H1 (cell line): ENCODE results near the gene ALG2. TPM values are rescaled to one million over a fixed set of nuclear protein-coding genes. Genes with fewer than 3 reads are reported as not detected.

Experiments used
- CTCF ChIA-PET: fragments of 300-600 bp; sonication (Branson Sonifier 250); formaldehyde crosslinking; loops from one replicate; lab custom pipeline; 2021; ENCODE audit not compliant: partially characterized antibody; lab: Charles Lee
- POLR2A ChIA-PET: fragments of 300-600 bp; sonication (Branson Sonifier 250); formaldehyde crosslinking; loops from one replicate; lab custom pipeline; 2021; ENCODE audit warnings: inconsistent platforms; ENCODE audit not compliant: partially characterized antibody; lab: Charles Lee
- DNase-seq, 2 experiments: peaks; one replicate each; pipeline versions ENCODE4 v3.0.0 to v3.0.0-alpha.2; 2010 to 2022; ENCODE audit warnings: low spot score in 2 of 2, low read depth in 1 of 2, mixed read lengths in 1 of 2
- FAIRE-seq: peaks from 2 replicates; lab custom pipeline; 2011; peaks lifted over from hg19 to GRCh38; lab: Jason Lieb, UNC
- H2AFZ ChIP-seq: 2 replicates; pipeline ENCODE4 v1.8.1; 2012; ENCODE audit warnings: low read length, inconsistent platforms
- H2AK5ac ChIP-seq: 2 replicates; pipeline ENCODE4 v1.6.1; 2013; ENCODE audit warnings: low read depth, low read length
- H2BK120ac ChIP-seq: replicated peaks from 2 replicates; pipeline ENCODE3; 2013; ENCODE audit warnings: low read depth, low read length, inconsistent platforms
- H2BK12ac ChIP-seq: 2 replicates; pipeline ENCODE4 v1.6.1; 2013; ENCODE audit warnings: low read depth, low read length
- H2BK15ac ChIP-seq: 2 replicates; pipeline ENCODE4 v1.6.1; 2013; ENCODE audit warnings: low read length
- H2BK20ac ChIP-seq: 2 replicates; pipeline ENCODE4 v1.6.1; 2013; ENCODE audit warnings: low read length
- H2BK5ac ChIP-seq: 2 replicates; pipeline ENCODE4 v1.6.1; 2013; ENCODE audit warnings: low read depth, low read length
- H3K14ac ChIP-seq: 2 replicates; pipeline ENCODE4 v1.6.1; 2013; ENCODE audit warnings: inconsistent platforms; ENCODE audit not compliant: insufficient read length
- H3K18ac ChIP-seq: 2 replicates; pipeline ENCODE4 v1.6.1; 2013; ENCODE audit warnings: low read length; ENCODE audit errors: extremely low read depth
- H3K23ac ChIP-seq: 2 replicates; pipeline ENCODE4 v1.6.1; 2013; ENCODE audit warnings: inconsistent platforms; ENCODE audit not compliant: insufficient read length
- H3K23me2 ChIP-seq: 2 replicates; pipeline ENCODE4 v1.6.1; 2013; ENCODE audit warnings: low read depth, low read length
- H3K27ac ChIP-seq: 2 replicates; pipeline ENCODE4 v1.6.1; 2011; ENCODE audit warnings: low read depth, low read length, inconsistent platforms
- H3K27me3 ChIP-seq, 4 experiments: replicated peaks in 1 of 4; 1 replicate in 1 of 4; 2 replicates in 3 of 4; pipeline versions ENCODE4 v1.6.1 to v1.8.1; 2011 to 2013; ENCODE audit warnings: low read length in 3 of 4, mild to moderate bottlenecking in 3 of 4, inconsistent platforms in 2 of 4, mixed read lengths in 2 of 4, moderate library complexity in 1 of 4; ENCODE audit not compliant: control insufficient read depth in 3 of 4, insufficient read depth in 3 of 4; ENCODE audit errors: extremely low read depth in 1 of 4
- H3K36me3 ChIP-seq, 4 experiments: 2 replicates each; pipeline versions ENCODE4 v1.6.1 to v1.8.1; 2011 to 2013; ENCODE audit warnings: mild to moderate bottlenecking in 4 of 4, low read length in 3 of 4, moderate library complexity in 2 of 4, control low read depth in 1 of 4, inconsistent platforms in 1 of 4; ENCODE audit not compliant: insufficient read depth in 4 of 4, control insufficient read depth in 2 of 4
- H3K4ac ChIP-seq: replicated peaks from 2 replicates; pipeline ENCODE3; 2013; ENCODE audit warnings: low read length, low read depth, mixed read lengths, inconsistent platforms; ENCODE audit not compliant: insufficient read length
- H3K4me1 ChIP-seq, 4 experiments: replicated peaks in 1 of 4; 1 replicate in 1 of 4; 2 replicates in 3 of 4; pipeline versions ENCODE4 v1.6.1 to v1.8.1; 2011 to 2013; ENCODE audit warnings: low read length in 3 of 4, inconsistent platforms in 2 of 4, mixed read lengths in 1 of 4; ENCODE audit not compliant: insufficient read depth in 4 of 4, control insufficient read depth in 3 of 4
- H3K4me2 ChIP-seq, 2 experiments: 2 replicates each; pipeline versions ENCODE4 v1.6.1 to v1.8.1; 2011 to 2013; ENCODE audit warnings: low read depth in 2 of 2, low read length in 2 of 2, control low read depth in 1 of 2, inconsistent platforms in 1 of 2, mild to moderate bottlenecking in 1 of 2; ENCODE audit not compliant: insufficient read depth in 1 of 2
- H3K4me3 ChIP-seq, 4 experiments: fragments of 200-600, 300-600 bp in 1 of 4; sonication (generic), shearing (Covaris generic), sonication (Bioruptor Twin) in 1 of 4; 2 replicates each; pipeline versions ENCODE4 v1.5.1 to v1.8.1; 2011 to 2016; ENCODE audit warnings: low read length in 4 of 4, low read depth in 3 of 4, control low read depth in 2 of 4, inconsistent platforms in 2 of 4, mild to moderate bottlenecking in 2 of 4, mixed read lengths in 1 of 4, moderate library complexity in 1 of 4; ENCODE audit not compliant: insufficient read depth in 2 of 4; ENCODE audit errors: extremely low read depth in 1 of 4
- H3K56ac ChIP-seq: replicated peaks from 2 replicates; pipeline ENCODE3; 2013; ENCODE audit warnings: low read depth, mild to moderate bottlenecking, mixed read lengths, low read length, inconsistent platforms; ENCODE audit not compliant: insufficient read length
- H3K79me1 ChIP-seq: 2 replicates; pipeline ENCODE4 v1.6.1; 2013; ENCODE audit warnings: low read depth, low read length, control low read depth
- H3K79me2 ChIP-seq, 2 experiments: 2 replicates each; pipeline versions ENCODE4 v1.6.1 to v1.8.1; 2012 to 2013; ENCODE audit warnings: low read length in 2 of 2, mild to moderate bottlenecking in 2 of 2, inconsistent platforms in 1 of 2; ENCODE audit not compliant: insufficient read depth in 2 of 2, control insufficient read depth in 1 of 2
- H3K9ac ChIP-seq, 4 experiments: replicated peaks in 1 of 4; 1 replicate in 1 of 4; 2 replicates in 3 of 4; pipeline versions ENCODE4 v1.6.1 to v1.8.1; 2011 to 2013; ENCODE audit warnings: low read depth in 3 of 4, low read length in 3 of 4, control low read depth in 2 of 4, mild to moderate bottlenecking in 2 of 4, moderate library complexity in 2 of 4, inconsistent platforms in 1 of 4; ENCODE audit errors: extremely low read depth in 1 of 4
- H3K9me3 ChIP-seq, 2 experiments: 2 replicates each; pipeline versions ENCODE4 v1.6.1 to v1.8.1; 2012 to 2013; ENCODE audit warnings: mild to moderate bottlenecking in 2 of 2, moderate library complexity in 2 of 2, control low read depth in 1 of 2, inconsistent platforms in 1 of 2, low read depth in 1 of 2, low read length in 1 of 2, mixed read lengths in 1 of 2; ENCODE audit not compliant: insufficient read depth in 2 of 2
- H4K20me1 ChIP-seq, 2 experiments: replicated peaks in 1 of 2; 2 replicates each; pipeline versions ENCODE3 to v1.8.1; 2011 to 2013; ENCODE audit warnings: inconsistent platforms in 2 of 2, low read length in 2 of 2, mild to moderate bottlenecking in 1 of 2; ENCODE audit not compliant: insufficient read depth in 2 of 2, control insufficient read depth in 1 of 2
- H4K5ac ChIP-seq: 2 replicates; pipeline ENCODE4 v1.6.1; 2013; ENCODE audit warnings: low read length, low read depth, mixed read lengths, inconsistent platforms; ENCODE audit not compliant: insufficient read length
- H4K8ac ChIP-seq: 2 replicates; pipeline ENCODE4 v1.8.0; 2013; ENCODE audit warnings: mild to moderate bottlenecking, moderate library complexity, low read length, inconsistent platforms; ENCODE audit not compliant: insufficient read depth; ENCODE audit errors: extremely low read depth
- H4K91ac ChIP-seq: replicated peaks from 2 replicates; pipeline ENCODE3; 2013; ENCODE audit warnings: low read length, mixed read lengths, inconsistent platforms; ENCODE audit not compliant: insufficient read length
- BCL11A ChIP-seq, 2 experiments: IDR thresholded peaks; one replicate each; pipeline ENCODE4 v1.6.1; 2011; ENCODE audit warnings: low read depth in 2 of 2, low read length in 2 of 2, mild to moderate bottlenecking in 2 of 2
- BRCA1 ChIP-seq: IDR thresholded peaks from 2 replicates; pipeline ENCODE4 v1.6.1; 2012; ENCODE audit warnings: low read depth, low read length, improper control_type of control experiment
- CBX8 ChIP-seq: fragments of 300-800, 300-1000 bp; sonication (generic); IDR thresholded peaks from 2 replicates; pipeline ENCODE4 v1.7.1; 2016; ENCODE audit warnings: low read depth, low read length, borderline replicate concordance
- HDAC2 ChIP-seq, 2 experiments: fragments of 300-600 bp in 1 of 2; sonication (generic) in 1 of 2; IDR thresholded peaks; 2 replicates each; pipeline ENCODE4 v1.6.1; 2011 to 2012; ENCODE audit warnings: low read depth in 2 of 2, low read length in 2 of 2, mild to moderate bottlenecking in 2 of 2, moderate library complexity in 2 of 2, borderline replicate concordance in 1 of 2, inconsistent platforms in 1 of 2
- JUN ChIP-seq: IDR thresholded peaks from 2 replicates; pipeline ENCODE4 v1.6.1; 2011; ENCODE audit warnings: low read depth, mild to moderate bottlenecking, improper control_type of control experiment, low read length
- KDM1A ChIP-seq: fragments of 200-600, 300-600 bp; sonication (generic); IDR thresholded peaks from 2 replicates; pipeline ENCODE4 v1.7.1; 2016; ENCODE audit warnings: mild to moderate bottlenecking, low read length, borderline replicate concordance
- POLR2AphosphoS5 ChIP-seq: IDR thresholded peaks from 2 replicates; pipeline ENCODE4 v1.6.1; 2011; ENCODE audit warnings: low read depth, low read length
- RFX5 ChIP-seq: IDR thresholded peaks from 2 replicates; pipeline ENCODE4 v1.6.1; 2011; ENCODE audit warnings: low read depth, low read length, improper control_type of control experiment, borderline replicate concordance
- RXRA ChIP-seq: IDR thresholded peaks from 2 replicates; pipeline ENCODE4 v1.6.1; 2011; ENCODE audit warnings: low read depth, mild to moderate bottlenecking, low read length, moderate library complexity; ENCODE audit not compliant: insufficient read depth
- SIN3A ChIP-seq, 2 experiments: IDR thresholded peaks in 1 of 2; conservative IDR thresholded peaks in 1 of 2; 2 replicates each; pipeline ENCODE4 v1.6.1; 2011 to 2012; ENCODE audit warnings: low read length in 2 of 2, improper control_type of control experiment in 1 of 2, low read depth in 1 of 2, mild to moderate bottlenecking in 1 of 2
- SIX5 ChIP-seq: IDR thresholded peaks from 2 replicates; pipeline ENCODE4 v1.6.1; 2011; ENCODE audit warnings: mild to moderate bottlenecking, low read depth, low read length
- TAF1 ChIP-seq: IDR thresholded peaks from 2 replicates; pipeline ENCODE4 v1.6.1; 2011; ENCODE audit warnings: mild to moderate bottlenecking, low read depth, low read length
- TBP ChIP-seq: IDR thresholded peaks from 2 replicates; pipeline ENCODE4 v1.6.1; 2011; ENCODE audit warnings: low read depth, low read length, improper control_type of control experiment
- TEAD4 ChIP-seq: IDR thresholded peaks from 2 replicates; pipeline ENCODE4 v1.6.1; 2012; ENCODE audit warnings: low read depth, low read length, inconsistent platforms, mixed read lengths
- YY1 ChIP-seq: IDR thresholded peaks from 2 replicates; pipeline ENCODE4 v1.6.1; 2011; ENCODE audit warnings: low read depth, mild to moderate bottlenecking, low read length
- WGBS, 2 experiments: shearing (Covaris generic) in 1 of 2; methylation state at CpG; one replicate each; pipeline versions ENCODE4 v1.1.6 to v1.1.7; 2013 to 2015; ENCODE audit warnings: low lambda C conversion rate in 2 of 2, mixed read lengths in 2 of 2, inconsistent platforms in 1 of 2, low coverage in 1 of 2, missing lambda C conversion rate in 1 of 2; ENCODE audit not compliant: insufficient replicate concordance in 2 of 2, insufficient coverage in 1 of 2, insufficient read length in 1 of 2; ENCODE audit errors: extremely low coverage in 1 of 2, missing lambda C conversion rate in 1 of 2; 5-methylcytosine and 5-hydroxymethylcytosine counted together
- polyA plus RNA-seq, 7 experiments: library from polyadenylated mRNA; depleted of rRNA in 3 of 7; stranded (reverse) in 5 of 7; unstranded in 2 of 7; fragments of >200 nt in 5 of 7; fragments of 200-250 nt in 2 of 7; gene quantifications; 1 replicate in 5 of 7; 2 replicates in 1 of 7; 4 replicates in 1 of 7; pipeline versions ENCODE4 v1.2.1 to v1.2.3, GENCODE V29; 2011 to 2013; ENCODE audit warnings: missing spikeins in 2 of 7, mixed read lengths in 2 of 7
- total RNA-seq: library from RNA; stranded (reverse); fragmentation: NEBNext Ultra II Directional; extraction: Animal tissue kit (Norgen Biotek cat#: 25700); gene quantifications from 2 replicates; pipeline ENCODE4 v1.2.1, GENCODE V29; 2021

The ALG2 gene
- total and polyA plus RNA-seq, 2 of the 8 experiments (the other 6 are each of a cell fraction or from before 2014, with no cell fraction given) = 27.1 to 30.7 TPM

DNA sequence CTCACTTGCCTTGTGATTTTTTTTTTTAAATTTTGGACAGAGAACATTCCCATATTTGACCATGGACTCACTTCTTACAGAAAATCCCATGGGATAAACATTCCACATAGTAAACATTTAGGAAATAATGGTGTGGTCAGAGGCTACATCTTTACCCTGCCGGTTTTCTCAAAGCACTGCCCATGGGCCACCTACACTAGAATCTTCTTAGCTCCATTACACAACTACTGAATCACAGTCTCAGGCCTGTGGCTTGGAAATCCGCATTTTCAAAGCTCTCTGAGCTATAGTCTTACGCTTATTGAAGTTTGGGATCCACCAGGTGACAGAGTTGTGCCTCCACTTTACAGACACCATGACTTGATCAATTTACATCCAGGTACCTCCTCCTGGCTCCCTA, 39.4 kb downstream of the ALG2 start:
- no peaks in the 10 kb centered on the region for H3K79me1 ChIP-seq
- H4K8ac ChIP-seq = no peak overlapping the region
- H2BK20ac ChIP-seq = no peak overlapping the region
- no peaks in the 10 kb centered on the region for H4K20me1 ChIP-seq
- H3K27me3 ChIP-seq = no peaks in the 10 kb centered on the region
- no peak overlapping the region for H3K4ac ChIP-seq
- WGBS, 2 experiments = 91% methylated on average over 3 of the region's 3 CpGs; no CpG with 5 or more reads in 1 of the 2 experiments
- no peak overlapping the region for H3K9ac ChIP-seq
- no peak overlapping the region for H3K4me2 ChIP-seq
- H2BK15ac ChIP-seq = no peak overlapping the region
- no peak overlapping the region for H2BK5ac ChIP-seq
- no peak overlapping the region for H2BK120ac ChIP-seq
- TF ChIP-seq YY1 = no peak
- TF ChIP-seq RXRA = no peak
- no peak for TF ChIP-seq RFX5
- TF ChIP-seq TEAD4 = no peak
- TF ChIP-seq TBP = no peak
- no peak for TF ChIP-seq BCL11A (IDR thresholded peaks at IDR 0.05; ENCODE audit: low read depth in 2 of 2, low read length in 2 of 2)
- no peak for TF ChIP-seq SIN3A (conservative IDR thresholded peaks at IDR 0.05 in 1 of 2, IDR thresholded peaks at IDR 0.05 in 1 of 2; ENCODE audit: low read depth in 1 of 2, low read length in 2 of 2)
- TF ChIP-seq TAF1 = no peak
- no peak for TF ChIP-seq KDM1A
- TF ChIP-seq CBX8 = no peak
- no peak for TF ChIP-seq POLR2AphosphoS5
- TF ChIP-seq SIX5 = no peak
- TF ChIP-seq JUN = no peak
- no peak for TF ChIP-seq HDAC2 (IDR thresholded peaks at IDR 0.05; ENCODE audit: borderline replicate concordance in 1 of 2, low read depth in 2 of 2, low read length in 2 of 2)
- TF ChIP-seq BRCA1 = no peak
- DNase-seq (no peak), FAIRE-seq (no peak)
- no peak overlapping the region for H3K18ac ChIP-seq
- H2AFZ ChIP-seq = no peak overlapping the region
- H3K14ac ChIP-seq = no peak overlapping the region
- no peaks in the 10 kb centered on the region for H3K36me3 ChIP-seq
- ChIA-PET CTCF (interaction anchor here (0.6 to 9.4 kb wide), 8 partner anchors 10 to 127 kb away, joined by 3 to 105 read pairs (median 4); partner anchors contain the start of genes ALG2 and SEC61B), POLR2A (no interaction called here)
- no peaks in the 10 kb centered on the region for H3K23me2 ChIP-seq
- no peaks in the 10 kb centered on the region for H3K79me2 ChIP-seq
- H3K4me3 ChIP-seq = no peak overlapping the region
- H3K56ac ChIP-seq = no peak overlapping the region
- H3K4me1 ChIP-seq = peaks cover 0 to 3% (median 1%) of the 10 kb centered on the region in 4 experiments; a peak in 2 of 7 replicates
- H2AK5ac ChIP-seq = no peak overlapping the region
- no peak overlapping the region for H2BK12ac ChIP-seq
- no peaks in the 10 kb centered on the region for H3K9me3 ChIP-seq
- no peak overlapping the region for H4K91ac ChIP-seq
- no peak overlapping the region for H4K5ac ChIP-seq
- H3K27ac ChIP-seq = no peak overlapping the region
- H3K23ac ChIP-seq = no peak overlapping the region
